WI38 (cell line): ENCODE measurements around the gene SETD2.
"Not testable (repeated sequence)": the region's sequence is repeated elsewhere in the genome, so short reads cannot be mapped to it uniquely, and the experiment has no call there.

Experiments used
- H3K4me3 ChIP-seq: 2 replicates; pipeline ENCODE4 v1.5.1; 2011; ENCODE audit warnings: low read depth, mild to moderate bottlenecking, control low read depth, low read length
- TF ChIP-seq, protein P1 (sequence below): IDR thresholded peaks from 2 replicates; pipeline ENCODE4 v1.5.1; 2012; ENCODE audit warnings: low read depth, mild to moderate bottlenecking, control low read depth, low read length

Gene SETD2

DNA sequence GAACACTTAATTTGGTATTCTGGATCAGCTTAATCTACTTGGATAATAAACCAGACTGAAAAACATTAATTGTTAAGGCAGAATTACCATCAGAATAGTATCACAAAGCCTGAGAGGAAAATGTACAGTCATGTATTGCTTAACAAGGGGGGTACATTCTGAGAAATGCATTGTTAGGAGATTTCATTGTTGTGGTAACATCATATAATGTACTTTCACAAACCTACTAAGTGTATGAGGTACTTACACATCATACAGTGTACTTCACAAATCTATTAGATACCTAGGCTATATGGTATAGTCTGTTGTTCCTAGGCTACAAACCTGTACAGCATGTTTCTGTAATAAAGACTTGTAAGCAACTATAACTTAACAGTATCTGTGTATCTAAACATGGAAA is 116.2 kb downstream of the SETD2 start:
- TF ChIP-seq, protein P1, sequence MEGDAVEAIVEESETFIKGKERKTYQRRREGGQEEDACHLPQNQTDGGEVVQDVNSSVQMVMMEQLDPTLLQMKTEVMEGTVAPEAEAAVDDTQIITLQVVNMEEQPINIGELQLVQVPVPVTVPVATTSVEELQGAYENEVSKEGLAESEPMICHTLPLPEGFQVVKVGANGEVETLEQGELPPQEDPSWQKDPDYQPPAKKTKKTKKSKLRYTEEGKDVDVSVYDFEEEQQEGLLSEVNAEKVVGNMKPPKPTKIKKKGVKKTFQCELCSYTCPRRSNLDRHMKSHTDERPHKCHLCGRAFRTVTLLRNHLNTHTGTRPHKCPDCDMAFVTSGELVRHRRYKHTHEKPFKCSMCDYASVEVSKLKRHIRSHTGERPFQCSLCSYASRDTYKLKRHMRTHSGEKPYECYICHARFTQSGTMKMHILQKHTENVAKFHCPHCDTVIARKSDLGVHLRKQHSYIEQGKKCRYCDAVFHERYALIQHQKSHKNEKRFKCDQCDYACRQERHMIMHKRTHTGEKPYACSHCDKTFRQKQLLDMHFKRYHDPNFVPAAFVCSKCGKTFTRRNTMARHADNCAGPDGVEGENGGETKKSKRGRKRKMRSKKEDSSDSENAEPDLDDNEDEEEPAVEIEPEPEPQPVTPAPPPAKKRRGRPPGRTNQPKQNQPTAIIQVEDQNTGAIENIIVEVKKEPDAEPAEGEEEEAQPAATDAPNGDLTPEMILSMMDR: no peak
- no peak overlapping the region for H3K4me3 ChIP-seq

- H3K4me3 ChIP-seq: no peak overlapping the region
- TF ChIP-seq, protein P1: no peak
Measured at GRCh38 chr3:47047069-47047468, 116.8 kb downstream of the SETD2 start.

DNA sequence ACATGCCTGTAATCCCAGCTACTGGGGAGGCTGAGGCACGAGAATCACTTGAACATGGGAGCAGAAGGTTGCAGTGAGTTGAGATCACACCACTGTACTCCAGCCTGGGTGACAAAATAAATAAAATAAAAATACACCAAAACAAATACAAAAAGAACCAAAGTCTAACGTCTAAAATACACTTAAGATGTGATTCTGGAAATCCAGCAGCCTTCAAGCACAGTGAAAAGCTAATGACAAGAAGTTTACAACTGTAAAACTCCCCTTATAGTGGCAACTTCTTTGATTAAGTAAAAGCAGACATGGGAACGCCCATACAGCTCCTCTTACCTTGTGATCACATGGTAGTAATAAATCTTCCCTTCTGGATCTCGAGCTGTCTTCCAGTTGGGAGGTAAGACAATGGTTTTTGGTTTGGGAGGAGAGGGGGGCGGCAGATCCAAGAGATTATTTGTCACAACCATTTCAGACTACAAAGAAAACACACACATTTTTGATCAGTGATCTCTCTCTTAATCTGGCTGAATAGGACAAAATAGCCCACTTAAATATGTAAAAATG is 121.6 kb downstream of the SETD2 start:
- TF ChIP-seq, protein P1: no peak
- H3K4me3 ChIP-seq: no peak overlapping the region

- H3K4me3 ChIP-seq: no peak overlapping the region
- TF ChIP-seq, protein P1: no peak
Measured at GRCh38 chr3:47041114-47041513, 122.8 kb downstream of the SETD2 start.

DNA sequence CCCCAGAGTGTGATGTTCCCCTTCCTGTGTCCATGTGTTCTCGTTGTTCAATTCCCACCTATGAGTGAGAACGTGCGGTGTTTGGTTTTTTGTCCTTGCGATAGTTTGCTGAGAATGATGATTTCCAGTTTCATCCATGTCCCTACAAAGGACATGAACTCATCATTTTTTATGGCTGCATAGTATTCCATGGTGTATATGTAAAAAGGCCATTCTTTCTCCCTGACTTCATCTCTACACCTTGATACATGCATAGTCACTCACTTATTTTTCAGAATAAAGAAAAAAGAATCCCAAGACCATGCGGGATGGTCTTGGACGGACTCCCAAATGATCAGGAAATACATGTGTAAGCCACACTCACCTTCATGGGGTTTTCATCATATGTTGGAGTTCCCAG is 126.6 kb downstream of the SETD2 start:
- H3K4me3 ChIP-seq: not testable (repeated sequence)

DNA sequence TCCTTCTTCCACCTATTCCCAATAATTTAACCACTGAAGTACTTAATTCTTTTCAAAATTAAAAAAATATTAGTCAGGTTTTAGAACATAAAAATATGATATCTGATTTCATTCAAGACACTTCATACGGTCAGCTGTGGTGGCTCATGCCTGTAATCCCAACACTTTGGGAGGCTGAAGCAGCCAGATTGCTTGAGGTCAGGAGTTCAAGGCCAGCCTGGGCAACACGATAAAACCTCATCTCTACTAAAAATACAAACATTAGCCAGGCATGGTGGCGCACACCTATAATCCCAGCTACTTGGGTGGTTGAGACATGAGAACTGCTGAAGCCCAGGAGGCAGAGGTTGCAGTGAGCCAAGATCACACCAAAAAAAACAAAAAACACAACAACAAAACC is 127.8 kb downstream of the SETD2 start:
- H3K4me3 ChIP-seq: no peak overlapping the region
- TF ChIP-seq, protein P1: no peak

DNA sequence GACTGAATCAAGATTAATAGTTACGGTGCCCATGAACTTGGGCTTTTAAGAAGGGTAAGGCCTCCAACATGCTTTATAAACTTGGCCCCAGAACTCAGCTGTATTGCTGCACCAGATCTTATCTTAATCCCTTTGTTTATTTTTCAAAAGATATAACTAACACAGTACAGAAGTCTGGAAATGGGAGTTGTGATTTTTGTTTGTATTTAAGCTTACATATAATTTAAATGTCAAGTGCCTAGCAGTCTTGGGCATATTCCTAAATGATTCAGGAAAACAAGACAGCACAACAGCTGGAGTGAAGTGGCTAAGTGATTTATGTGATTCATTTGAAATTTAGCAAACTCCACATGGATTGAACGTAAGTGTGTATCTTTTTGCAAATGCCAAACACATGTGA is 128.3 kb downstream of the SETD2 start:
- H3K4me3 ChIP-seq: no peak overlapping the region
- TF ChIP-seq, protein P1: no peak

DNA sequence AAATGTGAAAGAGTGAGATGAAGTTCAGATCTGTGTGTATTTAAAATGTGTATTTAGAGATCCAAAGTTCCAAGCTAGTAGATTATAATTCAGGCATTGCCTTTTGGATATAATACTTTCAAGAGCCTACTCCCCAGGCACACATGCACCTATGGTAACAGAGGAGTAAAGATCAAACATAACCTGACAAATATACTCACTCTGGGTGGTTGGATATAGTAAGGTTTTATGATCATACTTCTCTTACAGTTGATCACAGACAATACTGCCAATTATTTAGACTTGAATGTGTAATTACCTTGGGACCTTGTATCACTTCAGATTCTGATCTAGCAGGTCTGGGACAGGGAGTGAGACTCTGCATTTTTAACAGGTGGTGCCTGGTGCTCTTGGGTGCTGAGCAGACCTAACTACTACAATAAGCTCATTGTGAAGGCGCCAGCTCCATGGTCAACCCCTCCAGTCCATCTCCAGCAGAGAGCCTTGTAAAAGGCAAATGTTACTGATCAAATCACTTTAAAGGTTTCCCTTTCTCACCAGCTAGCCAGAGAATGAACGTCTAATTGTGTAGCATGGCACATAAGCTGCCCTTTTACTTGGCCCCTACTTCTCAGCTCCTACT is 128.9 kb downstream of the SETD2 start:
- TF ChIP-seq, protein P1: no peak

DNA sequence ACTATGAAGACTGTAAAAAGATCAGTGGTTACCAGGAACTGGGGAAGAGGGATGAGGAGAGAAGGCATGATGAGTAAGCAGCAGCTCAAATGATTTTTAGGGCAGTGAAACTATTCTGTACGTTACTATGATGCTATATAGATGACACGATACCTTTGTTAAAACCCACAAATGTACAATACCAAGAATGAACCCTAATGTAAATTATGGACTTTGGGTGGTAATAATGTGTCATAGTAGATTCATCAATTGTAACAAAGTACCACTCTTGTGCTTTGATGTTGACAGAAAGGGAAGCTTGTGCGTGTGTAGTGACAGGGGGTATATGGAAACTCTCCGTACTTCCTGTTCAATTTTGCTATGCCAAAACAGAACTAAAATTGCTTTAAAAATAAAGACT is 132.9 kb downstream of the SETD2 start:
- not testable (repeated sequence) for H3K4me3 ChIP-seq

More for the DNA sequence above, 128.9 kb downstream of the SETD2 start:
- no peak overlapping the region for H3K4me3 ChIP-seq
